ENCODE data around the gene RELL1.

DNA sequence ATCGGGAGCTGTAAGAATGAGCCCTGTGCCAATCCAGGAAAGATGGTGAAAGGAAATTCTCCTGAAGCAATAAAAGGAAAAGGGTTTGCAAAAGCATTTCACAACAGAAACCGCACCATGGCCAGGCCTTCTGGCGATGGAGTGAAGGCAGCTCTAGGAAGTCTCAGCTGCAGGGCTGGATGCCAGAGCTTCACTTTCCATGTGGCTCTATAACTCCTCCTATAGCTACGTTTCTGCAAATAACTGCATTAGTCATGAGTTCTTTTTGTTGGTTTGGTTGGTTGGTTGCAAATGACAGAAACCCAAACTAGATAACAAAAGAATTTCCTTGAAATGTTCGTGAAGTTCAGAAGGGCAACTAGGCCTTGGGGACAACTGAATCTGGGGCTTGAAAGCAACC is 84.6 kb downstream of the RELL1 start:
- no peak for TF ChIP-seq POLR2A (IDR thresholded peaks at IDR 0.05; ENCODE audit: low read depth)
- TF ChIP-seq, protein P1, sequence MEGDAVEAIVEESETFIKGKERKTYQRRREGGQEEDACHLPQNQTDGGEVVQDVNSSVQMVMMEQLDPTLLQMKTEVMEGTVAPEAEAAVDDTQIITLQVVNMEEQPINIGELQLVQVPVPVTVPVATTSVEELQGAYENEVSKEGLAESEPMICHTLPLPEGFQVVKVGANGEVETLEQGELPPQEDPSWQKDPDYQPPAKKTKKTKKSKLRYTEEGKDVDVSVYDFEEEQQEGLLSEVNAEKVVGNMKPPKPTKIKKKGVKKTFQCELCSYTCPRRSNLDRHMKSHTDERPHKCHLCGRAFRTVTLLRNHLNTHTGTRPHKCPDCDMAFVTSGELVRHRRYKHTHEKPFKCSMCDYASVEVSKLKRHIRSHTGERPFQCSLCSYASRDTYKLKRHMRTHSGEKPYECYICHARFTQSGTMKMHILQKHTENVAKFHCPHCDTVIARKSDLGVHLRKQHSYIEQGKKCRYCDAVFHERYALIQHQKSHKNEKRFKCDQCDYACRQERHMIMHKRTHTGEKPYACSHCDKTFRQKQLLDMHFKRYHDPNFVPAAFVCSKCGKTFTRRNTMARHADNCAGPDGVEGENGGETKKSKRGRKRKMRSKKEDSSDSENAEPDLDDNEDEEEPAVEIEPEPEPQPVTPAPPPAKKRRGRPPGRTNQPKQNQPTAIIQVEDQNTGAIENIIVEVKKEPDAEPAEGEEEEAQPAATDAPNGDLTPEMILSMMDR (IDR thresholded peaks at IDR 0.05) = no peak
- no peak for TF ChIP-seq EP300 (IDR thresholded peaks at IDR 0.05)

Data from esophagus muscularis mucosa (tissue), 4 donors.